OCI-LY1 (cell line): ENCODE measurements around the gene UBE2H.

Experiments used
- H2AFZ ChIP-seq: fragments of 200-600 bp; sonication (generic), shearing (Covaris generic); 2 replicates; pipeline ENCODE4 v1.6.0; 2014; ENCODE audit warnings: antibody characterized with exemption, mild to moderate bottlenecking, low read length
- H3F3A ChIP-seq: fragments of 200-600 bp; sonication (generic), shearing (Covaris generic); 2 replicates; pipeline ENCODE4 v1.6.0; 2014; ENCODE audit warnings: mild to moderate bottlenecking, antibody characterized with exemption, low read length, moderate library complexity; ENCODE audit not compliant: insufficient read depth
- H3K27ac ChIP-seq: fragments of 200-600 bp; sonication (generic); 2 replicates; pipeline ENCODE4 v1.5.1; 2014; ENCODE audit warnings: low read length, mixed run types, mild to moderate bottlenecking, low read depth; ENCODE audit not compliant: poor library complexity, severe bottlenecking
- H3K27me3 ChIP-seq: fragments of 200-600 bp; sonication (generic); 2 replicates; pipeline ENCODE4 v1.6.0; 2014; ENCODE audit warnings: antibody characterized with exemption, mild to moderate bottlenecking, low read length, moderate library complexity; ENCODE audit not compliant: insufficient read depth
- H3K36me3 ChIP-seq: fragments of 200-600 bp; sonication (generic); 2 replicates; pipeline ENCODE4 v1.6.1; 2014; ENCODE audit warnings: mild to moderate bottlenecking, antibody characterized with exemption, low read length, moderate library complexity, mixed read lengths; ENCODE audit not compliant: insufficient read depth
- H3K4me1 ChIP-seq: fragments of 200-600 bp; sonication (generic); 2 replicates; pipeline ENCODE4 v1.5.1; 2014; ENCODE audit warnings: mild to moderate bottlenecking, low read length, moderate library complexity; ENCODE audit not compliant: insufficient read depth, severe bottlenecking
- H3K4me2 ChIP-seq: fragments of 200-600 bp; sonication (generic), shearing (Covaris generic); 2 replicates; pipeline ENCODE4 v1.6.1; 2014; ENCODE audit warnings: low read length
- H3K4me3 ChIP-seq: fragments of 200-600 bp; sonication (generic); 2 replicates; pipeline ENCODE4 v1.5.1; 2014; ENCODE audit warnings: low read length, low read depth, mild to moderate bottlenecking, mixed read lengths; ENCODE audit not compliant: poor library complexity, severe bottlenecking
- H3K79me2 ChIP-seq: fragments of 200-600 bp; shearing (Covaris generic); 2 replicates; pipeline ENCODE4 v1.6.1; 2016; ENCODE audit warnings: mixed run types, low read length, mixed read lengths; ENCODE audit not compliant: insufficient read depth
- H3K9ac ChIP-seq: fragments of 200-600 bp; sonication (generic), shearing (Covaris generic); 2 replicates; pipeline ENCODE4 v1.6.1; 2014; ENCODE audit warnings: mild to moderate bottlenecking, low read length, mixed read lengths
- H3K9me2 ChIP-seq: fragments of 200-600 bp; sonication (generic), shearing (Covaris generic); 2 replicates; pipeline ENCODE4 v1.6.1; 2014; ENCODE audit warnings: low read depth, mild to moderate bottlenecking, low read length, mixed read lengths
- H3K9me3 ChIP-seq: fragments of 200-600 bp; shearing (Covaris generic); 2 replicates; pipeline ENCODE4 v1.6.1; 2014; ENCODE audit warnings: low read length, mixed read lengths
- H4K20me1 ChIP-seq: fragments of 200-600 bp; sonication (generic), shearing (Covaris generic); 2 replicates; pipeline ENCODE4 v1.6.0; 2016; ENCODE audit warnings: mild to moderate bottlenecking, low read length; ENCODE audit not compliant: insufficient read depth
- EZH2 ChIP-seq: fragments of 200-600 bp; sonication (generic), shearing (Covaris generic); IDR thresholded peaks from 2 replicates; pipeline ENCODE4 v1.8.0; 2017; ENCODE audit warnings: borderline replicate concordance, mixed run types, mild to moderate bottlenecking, antibody characterized with exemption, low read length, moderate library complexity, mixed read lengths
- TF ChIP-seq, protein P1 (sequence below): fragments of 200-600 bp; sonication (generic), shearing (Covaris generic); IDR thresholded peaks from 2 replicates; pipeline ENCODE4 v1.5.1; 2017; ENCODE audit warnings: mild to moderate bottlenecking, antibody characterized with exemption, low read length, moderate library complexity, mixed read lengths

UBE2H gene

DNA sequence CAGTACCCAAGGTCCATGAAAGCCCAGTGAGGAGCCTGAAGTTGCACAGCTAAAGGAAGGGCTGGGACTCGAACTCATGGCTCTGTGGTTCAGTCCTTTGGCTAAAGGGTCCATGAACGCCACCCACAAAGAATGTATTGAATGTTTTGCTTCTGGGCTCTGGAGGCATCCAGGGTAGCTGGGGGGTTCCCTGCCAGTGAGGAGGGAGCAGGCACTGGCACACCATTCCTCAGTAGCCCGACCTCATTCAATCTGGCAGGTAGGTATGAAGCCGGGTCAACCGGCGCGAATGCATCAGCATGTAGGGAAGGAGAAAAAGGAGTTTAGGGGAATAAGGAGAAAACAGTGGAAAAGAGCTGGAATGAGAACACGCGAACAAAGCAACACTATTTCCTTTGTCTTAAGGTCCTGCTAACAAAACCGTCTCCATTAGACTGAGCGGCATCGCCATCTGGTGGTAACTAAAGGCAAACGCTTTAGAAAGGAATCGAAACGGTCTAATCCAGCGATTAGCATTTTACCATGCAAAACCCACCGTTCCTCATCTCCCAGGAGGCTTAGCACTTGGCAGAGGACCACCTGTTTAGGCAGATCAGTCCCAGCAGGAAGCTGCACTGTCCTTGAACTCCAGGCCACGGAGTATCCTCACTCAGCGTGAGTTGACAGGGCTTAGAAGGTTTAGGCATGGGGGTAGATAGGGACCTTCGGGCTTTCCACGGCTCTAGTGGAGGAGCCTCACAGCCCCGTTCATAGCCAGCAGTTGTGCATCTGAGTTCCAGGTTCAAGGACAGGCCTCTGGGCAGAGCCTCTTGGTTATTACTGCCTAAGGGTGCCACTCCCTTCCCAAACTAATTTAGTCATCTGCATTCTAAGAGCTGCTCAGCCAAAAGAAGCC lies 122.8 kb downstream of the UBE2H start:
- Histone ChIP-seq H3K4me1 (peaks cover 44% of the 10 kb centered on the region), H3K9me2 (no peaks in the 10 kb centered on the region), H3K27me3 (no peaks in the 10 kb centered on the region), H3K9me3 (no peaks in the 10 kb centered on the region), H4K20me1 (no peaks in the 10 kb centered on the region), H3K79me2 (no peaks in the 10 kb centered on the region), H2AFZ (no peak overlapping the region), H3K9ac (peak overlapping the region; percentile 52), H3K4me3 (peak overlapping the region; percentile 36), H3K4me2 (peak overlapping the region; percentile 62), H3F3A (peaks cover 8% of the 10 kb centered on the region; the same call in 1 of the 2 replicates), H3K27ac (peak overlapping the region; percentile 61), H3K36me3 (peaks cover 30% of the 10 kb centered on the region; the same call in 1 of the 2 replicates)
- TF ChIP-seq, protein P1, sequence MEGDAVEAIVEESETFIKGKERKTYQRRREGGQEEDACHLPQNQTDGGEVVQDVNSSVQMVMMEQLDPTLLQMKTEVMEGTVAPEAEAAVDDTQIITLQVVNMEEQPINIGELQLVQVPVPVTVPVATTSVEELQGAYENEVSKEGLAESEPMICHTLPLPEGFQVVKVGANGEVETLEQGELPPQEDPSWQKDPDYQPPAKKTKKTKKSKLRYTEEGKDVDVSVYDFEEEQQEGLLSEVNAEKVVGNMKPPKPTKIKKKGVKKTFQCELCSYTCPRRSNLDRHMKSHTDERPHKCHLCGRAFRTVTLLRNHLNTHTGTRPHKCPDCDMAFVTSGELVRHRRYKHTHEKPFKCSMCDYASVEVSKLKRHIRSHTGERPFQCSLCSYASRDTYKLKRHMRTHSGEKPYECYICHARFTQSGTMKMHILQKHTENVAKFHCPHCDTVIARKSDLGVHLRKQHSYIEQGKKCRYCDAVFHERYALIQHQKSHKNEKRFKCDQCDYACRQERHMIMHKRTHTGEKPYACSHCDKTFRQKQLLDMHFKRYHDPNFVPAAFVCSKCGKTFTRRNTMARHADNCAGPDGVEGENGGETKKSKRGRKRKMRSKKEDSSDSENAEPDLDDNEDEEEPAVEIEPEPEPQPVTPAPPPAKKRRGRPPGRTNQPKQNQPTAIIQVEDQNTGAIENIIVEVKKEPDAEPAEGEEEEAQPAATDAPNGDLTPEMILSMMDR: peak; percentile 99
- TF ChIP-seq EZH2: no peak

GRCh38 chr7:129828989-129829736 lies 123.6 kb downstream of the UBE2H start:
- H3K27ac ChIP-seq: peak overlapping the region; percentile 61
- H3K9ac ChIP-seq: no peak overlapping the region
- no peaks in the 10 kb centered on the region for H3K27me3 ChIP-seq
- no peaks in the 10 kb centered on the region for H3K9me2 ChIP-seq
- H3K36me3 ChIP-seq: peaks cover 23% of the 10 kb centered on the region; the same call in 1 of the 2 replicates
- H2AFZ ChIP-seq: no peak overlapping the region
- no peaks in the 10 kb centered on the region for H3K9me3 ChIP-seq
- H3K4me3 ChIP-seq: no peak overlapping the region
- no peaks in the 10 kb centered on the region for H4K20me1 ChIP-seq
- H3K79me2 ChIP-seq: no peaks in the 10 kb centered on the region
- TF ChIP-seq, protein P1: no peak
- no peak for TF ChIP-seq EZH2
- H3K4me2 ChIP-seq: no peak overlapping the region
- H3F3A ChIP-seq: peaks cover 8% of the 10 kb centered on the region; the same call in 1 of the 2 replicates
- peaks cover 52% of the 10 kb centered on the region for H3K4me1 ChIP-seq

GRCh38 chr7:129828078-129828762 lies 124.5 kb downstream of the UBE2H start:
- Histone ChIP-seq H3K36me3 (peaks cover 16% of the 10 kb centered on the region; the same call in 1 of the 2 replicates), H3K27me3 (no peaks in the 10 kb centered on the region), H3F3A (peaks cover 8% of the 10 kb centered on the region; the same call in 1 of the 2 replicates), H3K9me3 (no peaks in the 10 kb centered on the region), H3K4me3 (no peak overlapping the region), H3K9me2 (no peaks in the 10 kb centered on the region), H3K4me2 (no peak overlapping the region), H4K20me1 (no peaks in the 10 kb centered on the region), H3K79me2 (no peaks in the 10 kb centered on the region), H2AFZ (no peak overlapping the region), H3K9ac (no peak overlapping the region), H3K4me1 (peaks cover 52% of the 10 kb centered on the region), H3K27ac (peak overlapping the region; percentile 61)
- TF ChIP-seq, protein P1: no peak
- no peak for TF ChIP-seq EZH2
